ENCODE results near the gene C9orf57.

DNA sequence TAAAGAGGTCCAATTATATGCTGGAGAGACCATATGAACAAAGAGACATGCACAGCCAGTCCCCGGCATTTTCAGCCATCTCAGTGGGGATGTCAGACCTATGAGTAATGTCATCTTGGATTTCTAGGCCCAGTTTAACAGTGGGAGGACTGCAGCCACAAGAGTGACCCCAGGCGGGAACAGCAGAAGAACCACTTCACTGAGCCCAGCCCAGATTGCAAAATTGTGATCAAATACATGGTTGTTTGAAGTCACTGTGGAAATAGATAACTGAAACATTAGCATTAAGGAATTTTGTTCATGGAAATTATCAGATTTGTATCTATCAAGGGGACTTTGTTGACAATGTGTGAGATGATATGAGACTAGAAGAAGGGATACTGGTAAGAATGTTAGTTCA lies 42.1 kb upstream of the C9orf57 start:
- TF ChIP-seq CTCF (IDR thresholded peaks at IDR 0.05; ENCODE audit: control extremely low read depth in 1 of 3, insufficient read depth in 1 of 3, low read depth in 1 of 3, low read length in 3 of 3) = no peak
- TF ChIP-seq ZNF274 (IDR thresholded peaks at IDR 0.05; ENCODE audit: borderline replicate concordance, extremely low read depth, low read length) = no peak
- no peak for TF ChIP-seq POLR2AphosphoS5 (IDR thresholded peaks at IDR 0.05; ENCODE audit: low read depth, low read length)
- TF ChIP-seq JUND (IDR thresholded peaks at IDR 0.05; ENCODE audit: low read length) = no peak
- no peak for TF ChIP-seq NRF1 (IDR thresholded peaks at IDR 0.05; ENCODE audit: low read depth, low read length)
- TF ChIP-seq CBX5 (IDR thresholded peaks at IDR 0.05; ENCODE audit: low read depth, low read length) = no peak
- TF ChIP-seq TEAD4 (IDR thresholded peaks at IDR 0.05; ENCODE audit: low read depth, low read length) = no peak
- no peak for TF ChIP-seq BACH1 (IDR thresholded peaks at IDR 0.05; ENCODE audit: low read length)
- no peak for TF ChIP-seq MAFK (IDR thresholded peaks at IDR 0.05; ENCODE audit: low read depth, low read length)
- no peak for TF ChIP-seq RNF2 (IDR thresholded peaks at IDR 0.05; ENCODE audit: borderline replicate concordance, low read depth, low read length, missing control alignments, poor library complexity, severe bottlenecking)

Data from H1 (cell line).